SKM-1 treated with dmso at 0.1 percent for 144 hours (cell line): ENCODE results near the gene UFM1.
"Not testable (repeated sequence)": the region's sequence is repeated elsewhere in the genome, so short reads cannot be mapped to it uniquely, and the experiment has no call there.

ENCODE experiments used
- DNase-seq: peaks from one replicate; lab custom pipeline; 2025; ENCODE audit not compliant: unreplicated experiment; lab: John Stamatoyannopoulos, UW

UFM1 gene

DNA sequence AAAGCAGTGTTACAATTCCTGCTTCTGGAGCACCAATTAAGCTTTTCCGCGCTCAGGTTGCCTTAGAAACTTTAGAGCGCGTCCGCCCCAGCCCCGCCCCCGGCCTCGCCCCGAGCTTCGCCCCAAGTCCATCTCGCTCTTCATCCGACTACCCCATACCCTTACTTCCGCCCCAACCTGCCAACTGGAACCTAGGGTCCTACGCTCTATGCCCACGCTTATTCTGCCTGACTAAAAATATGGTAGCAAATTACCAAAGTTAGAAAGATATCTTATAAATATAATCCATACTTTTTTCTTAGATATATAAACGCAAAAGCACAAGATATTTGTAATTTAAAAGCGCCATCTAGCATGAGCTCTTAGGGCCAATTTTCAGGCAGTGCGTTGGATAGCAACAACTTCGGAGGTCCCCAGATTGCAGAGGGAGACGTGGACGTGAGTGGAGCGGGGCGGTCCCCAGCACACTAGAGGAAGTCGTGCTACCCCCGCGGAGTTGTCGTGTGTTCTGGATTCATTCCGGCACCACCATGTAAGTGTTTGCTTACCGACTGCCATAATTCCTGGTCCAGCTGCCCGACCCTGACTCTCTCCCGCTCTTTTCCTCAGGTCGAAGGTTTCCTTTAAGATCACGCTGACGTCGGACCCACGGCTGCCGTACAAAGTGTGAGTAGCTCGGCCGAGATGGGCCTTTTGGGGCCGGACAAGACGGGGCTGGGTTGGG lies at the start of gene UFM1:
TSS of gene UFM1 (plus strand) at position 462 of the 724 bp plus-strand sequence. CDS start at position 531, 69 bp downstream.
- peak; percentile 95 for DNase-seq

DNA sequence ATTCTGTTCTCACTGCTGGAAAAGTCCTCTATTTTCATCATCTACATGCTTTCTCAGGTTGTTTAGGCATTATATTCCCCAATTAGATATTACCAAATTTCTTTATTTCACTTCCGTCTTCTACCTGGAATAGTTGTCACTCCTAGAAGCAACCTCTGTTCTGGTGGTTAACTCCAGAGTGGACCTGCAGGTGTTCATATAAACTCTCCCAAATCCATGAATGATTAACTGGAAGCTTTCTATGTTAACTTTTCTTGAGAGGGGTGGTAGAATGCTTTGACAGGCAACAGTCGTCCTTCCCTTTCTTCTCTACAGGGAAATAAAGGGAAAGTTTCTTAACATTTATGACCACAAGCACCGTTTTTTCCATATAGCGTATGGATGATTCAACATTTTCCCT lies 48.4 kb upstream of the UFM1 start:
- DNase-seq, result no peak

DNA sequence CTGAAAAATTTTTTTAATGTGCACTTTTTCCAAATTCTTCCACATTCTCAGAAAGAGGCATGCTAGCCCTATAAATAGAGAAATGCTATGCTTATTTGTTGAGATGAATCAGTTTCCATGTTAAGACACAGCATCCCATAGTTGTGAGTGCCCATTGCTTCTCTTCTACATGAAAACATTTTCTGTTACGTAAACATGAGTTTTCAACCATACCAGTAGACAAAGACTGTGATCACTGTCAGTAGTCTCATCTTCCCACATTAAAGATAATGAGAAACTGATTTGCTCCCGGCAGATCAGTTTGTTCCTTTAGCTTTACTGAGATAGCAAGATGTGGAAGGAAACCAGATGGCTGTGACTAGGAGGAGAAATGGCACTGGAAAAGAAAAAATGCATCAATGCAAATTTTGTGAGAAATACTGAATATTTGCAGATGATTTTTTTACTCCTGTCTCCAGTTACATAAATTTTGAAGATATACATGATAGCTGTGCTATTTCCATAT lies 45.8 kb upstream of the UFM1 start:
- DNase-seq, result no peak

DNA sequence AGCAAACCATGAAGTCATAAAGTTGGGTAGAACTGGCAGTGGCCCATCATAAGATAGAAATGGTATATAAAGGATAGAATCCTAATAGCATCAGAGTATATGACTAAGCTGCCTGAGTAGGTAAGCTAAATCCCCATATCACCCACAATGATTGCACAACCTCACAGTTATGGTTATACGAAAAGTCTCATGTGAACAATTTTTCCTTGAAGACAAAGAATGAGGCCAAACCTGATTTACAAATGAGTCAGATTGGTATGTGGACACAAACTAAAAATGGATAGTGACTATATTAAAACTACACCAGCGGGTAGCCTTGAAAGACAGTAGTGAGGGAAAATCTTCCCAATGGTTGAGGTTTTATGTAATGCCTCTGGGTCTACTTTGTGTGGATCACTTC lies 40.9 kb upstream of the UFM1 start:
- no peak for DNase-seq

DNA sequence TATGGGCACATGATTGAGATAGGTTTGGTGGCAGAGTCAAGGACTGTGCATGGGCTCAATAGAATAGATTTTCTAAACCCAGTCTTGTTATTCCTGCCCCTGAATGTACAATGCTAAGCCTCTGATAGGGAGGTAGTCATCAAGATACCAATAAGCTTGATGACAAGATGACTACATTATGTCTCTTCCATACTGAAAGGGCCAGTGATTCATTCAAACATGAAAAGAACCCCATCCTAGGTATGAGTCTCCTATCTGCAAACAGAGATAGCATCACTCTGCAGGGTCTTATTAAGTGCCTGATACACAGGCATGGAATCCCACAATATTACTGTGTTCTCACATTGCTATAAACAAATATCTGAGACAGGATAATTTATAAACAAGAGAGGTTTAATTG lies 40.3 kb upstream of the UFM1 start:
- no peak for DNase-seq

DNA sequence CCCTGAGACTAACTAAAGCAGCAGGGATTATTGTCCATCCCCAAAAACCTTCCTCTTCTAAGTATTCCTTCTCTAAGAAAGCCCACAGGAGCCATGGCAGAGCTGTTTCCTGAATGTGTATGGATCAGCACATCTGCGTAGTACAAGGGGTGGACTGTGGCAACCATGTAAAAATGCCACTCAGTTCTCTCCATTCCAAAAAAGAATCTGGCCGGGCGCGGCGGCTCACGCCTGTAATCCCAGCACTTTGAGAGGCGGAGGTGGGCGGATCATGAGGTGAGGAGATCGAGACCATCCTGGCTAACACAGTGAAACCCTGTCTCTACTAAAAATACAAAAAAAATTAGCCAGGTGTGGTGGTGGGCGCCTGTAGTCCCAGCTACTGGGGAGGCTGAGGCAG lies 38.5 kb upstream of the UFM1 start:
- DNase-seq, result not testable (repeated sequence)

DNA sequence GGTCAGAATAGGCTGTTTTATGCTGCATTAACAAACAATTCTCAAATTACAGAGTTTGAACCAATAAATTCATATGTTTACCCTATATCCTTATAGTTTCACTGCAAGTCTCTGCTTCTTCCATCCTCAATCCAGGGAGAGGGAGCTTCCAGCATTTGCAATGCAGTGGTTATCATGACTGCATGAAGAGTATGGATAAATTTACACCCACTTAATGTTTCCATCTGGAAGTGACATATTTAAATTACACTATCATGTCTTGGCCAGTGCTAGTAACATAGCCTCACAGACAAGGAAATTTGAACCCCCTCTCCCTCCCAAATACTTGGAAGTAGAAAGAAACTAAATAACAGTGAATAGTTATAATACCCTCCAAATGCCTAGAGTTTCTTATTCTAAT lies 33.5 kb upstream of the UFM1 start:
- no peak for DNase-seq

DNA sequence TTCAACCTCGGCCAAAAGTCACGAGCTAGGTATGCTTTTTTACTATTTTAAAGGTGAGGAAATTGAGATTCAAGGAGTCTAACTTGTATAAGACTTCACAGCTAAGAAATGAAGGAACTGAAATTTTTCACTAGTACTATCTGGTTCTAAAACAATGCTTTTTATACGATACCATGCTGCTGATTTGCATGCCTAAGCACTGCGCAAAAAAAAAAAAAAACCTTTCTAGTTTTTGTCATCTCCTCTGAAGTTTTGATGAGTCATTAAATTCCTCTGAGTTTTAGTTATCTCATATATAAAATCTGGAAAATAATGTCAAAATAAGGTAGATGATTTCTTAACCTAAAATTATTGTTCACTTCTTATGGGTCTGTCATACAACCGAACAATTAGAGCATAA lies 28.0 kb upstream of the UFM1 start:
- DNase-seq, result no peak

DNA sequence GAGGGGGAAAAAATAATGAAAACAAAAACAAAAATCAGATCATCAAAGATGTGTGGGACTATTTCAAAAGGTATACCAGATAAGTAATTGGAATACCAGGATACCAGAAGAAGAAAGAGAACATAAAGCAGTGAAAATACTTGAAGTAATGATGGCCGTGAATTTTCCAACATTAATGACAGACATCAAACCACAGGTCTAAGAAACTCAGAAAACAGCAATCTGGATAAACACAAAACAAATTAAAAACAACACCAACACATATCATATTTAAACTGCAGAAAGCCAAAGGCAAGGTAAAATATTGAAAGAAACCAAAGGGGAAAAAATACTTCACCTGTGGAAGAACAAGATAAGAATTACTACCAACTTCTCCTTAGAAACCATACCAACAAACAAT lies 24.2 kb upstream of the UFM1 start:
- DNase-seq, result no peak

DNA sequence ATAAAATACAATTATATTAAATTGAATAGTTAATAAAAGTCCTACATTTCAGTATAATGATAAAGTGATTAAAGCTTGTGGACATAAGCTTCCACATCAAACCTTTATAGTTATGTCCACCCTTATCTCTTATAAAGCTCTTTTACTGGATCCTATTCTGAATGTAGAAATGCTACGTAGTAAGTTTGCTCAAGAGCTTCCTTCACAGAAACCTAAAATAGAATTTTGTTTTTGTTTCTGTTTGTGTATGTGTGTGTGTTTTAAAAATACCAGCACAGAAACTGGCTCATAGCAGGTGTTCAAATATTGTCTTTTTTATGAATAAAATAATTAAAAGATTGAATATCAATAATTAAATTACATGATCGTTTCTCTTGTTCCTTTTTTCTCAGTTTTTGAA lies 21.0 kb upstream of the UFM1 start:
- no peak for DNase-seq

DNA sequence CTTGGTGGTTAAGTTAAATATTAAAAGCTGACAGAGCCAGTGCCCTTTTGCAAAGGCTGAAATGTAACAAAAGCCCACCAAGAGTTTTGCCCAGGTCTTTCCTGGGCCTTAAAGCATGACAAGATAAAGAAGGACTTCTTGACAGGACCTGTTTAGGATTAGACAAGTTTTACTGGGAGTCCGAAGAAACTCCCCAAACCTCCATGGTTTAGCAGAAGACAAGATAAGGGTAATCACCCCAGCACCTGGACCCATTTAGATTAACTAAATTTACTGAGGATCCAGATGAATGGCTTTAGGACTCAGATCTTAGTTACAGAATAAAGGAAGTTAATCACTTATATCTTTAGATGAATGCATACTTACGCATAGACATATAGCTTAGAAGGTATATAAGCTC lies 14.8 kb upstream of the UFM1 start:
- DNase-seq, result no peak

DNA sequence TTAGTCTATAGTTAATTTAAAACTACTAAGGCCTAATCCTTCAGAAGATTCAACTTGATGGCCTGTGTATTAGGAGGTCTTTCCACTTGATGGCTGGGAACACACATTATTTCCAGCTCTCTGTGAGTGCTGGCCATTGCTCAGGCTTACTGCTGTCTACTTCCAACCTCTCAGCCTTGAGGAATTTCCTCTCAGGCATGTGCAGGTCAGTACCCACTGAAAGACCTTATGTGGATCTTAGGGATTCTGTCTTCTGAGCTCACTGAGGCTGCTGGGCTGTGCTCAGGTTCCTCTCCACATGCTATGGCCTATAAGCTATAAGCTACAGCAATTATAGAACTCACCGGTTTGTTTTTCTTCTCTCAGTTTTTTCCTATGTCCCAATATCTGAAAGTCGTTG lies 11.6 kb upstream of the UFM1 start:
- DNase-seq, result no peak

DNA sequence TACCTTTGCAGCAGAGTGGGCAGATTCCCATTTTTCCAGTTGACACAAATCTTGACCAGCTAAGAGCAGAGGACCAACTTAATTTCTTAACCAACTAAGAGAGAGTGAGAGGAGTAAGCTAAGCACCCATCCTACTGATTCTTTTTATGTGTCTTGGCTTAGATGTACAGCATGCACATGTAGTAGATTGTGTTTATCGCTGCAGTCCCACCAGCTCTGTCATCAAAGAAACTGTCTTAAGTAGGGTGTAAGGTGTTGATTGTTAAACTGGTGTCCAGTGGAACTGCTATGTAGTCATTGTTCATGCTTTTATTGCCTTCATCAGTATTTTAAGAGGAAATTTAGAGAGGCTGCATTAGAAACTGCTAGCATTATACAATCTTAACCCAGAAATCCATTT lies 9.0 kb upstream of the UFM1 start:
- no peak for DNase-seq

DNA sequence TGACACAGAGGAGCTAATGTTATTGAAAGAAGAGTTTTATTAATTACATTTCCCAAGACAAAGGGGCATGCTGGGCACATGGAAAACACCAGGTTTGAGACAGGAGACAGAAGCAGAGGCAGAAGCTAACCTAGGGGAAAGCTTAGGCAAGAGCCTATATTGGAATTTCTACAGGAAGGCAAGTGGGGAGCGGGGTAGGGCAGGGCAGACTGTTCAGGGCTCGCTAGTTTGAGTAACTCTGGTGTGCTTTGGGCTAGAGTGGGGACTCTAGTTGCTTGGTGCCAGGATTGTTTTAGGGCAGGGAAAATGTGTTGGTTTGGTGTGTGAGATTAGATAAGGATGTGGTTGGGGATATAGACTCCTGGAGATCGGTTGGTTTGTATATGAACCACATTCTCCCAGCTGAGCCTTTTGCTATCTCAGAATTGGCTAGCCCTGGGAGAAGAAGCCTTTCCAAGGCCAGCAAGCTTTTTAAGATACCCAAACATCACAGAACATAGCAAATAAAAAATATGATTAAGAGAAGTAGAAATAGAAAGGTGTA lies 8.4 kb upstream of the UFM1 start:
- DNase-seq, result no peak

DNA sequence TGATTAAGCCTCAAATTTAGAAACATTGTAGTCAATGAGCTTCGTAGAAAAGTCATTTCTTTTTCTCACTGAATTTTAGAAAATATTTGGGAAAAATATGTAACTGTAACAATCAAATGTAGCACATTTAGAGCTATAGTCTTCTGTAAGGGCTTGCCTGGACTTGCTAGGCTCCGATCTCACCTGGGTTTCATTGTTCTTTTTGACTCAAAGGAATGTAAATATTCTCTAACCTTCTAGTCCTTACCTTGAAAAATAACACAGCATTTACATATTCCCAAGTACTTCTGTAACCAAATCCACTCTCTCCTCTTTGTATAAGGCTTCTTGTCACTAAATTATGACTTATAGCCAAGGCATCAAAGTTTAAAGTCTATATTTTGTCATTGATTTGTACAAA lies 2.9 kb upstream of the UFM1 start:
- no peak for DNase-seq

DNA sequence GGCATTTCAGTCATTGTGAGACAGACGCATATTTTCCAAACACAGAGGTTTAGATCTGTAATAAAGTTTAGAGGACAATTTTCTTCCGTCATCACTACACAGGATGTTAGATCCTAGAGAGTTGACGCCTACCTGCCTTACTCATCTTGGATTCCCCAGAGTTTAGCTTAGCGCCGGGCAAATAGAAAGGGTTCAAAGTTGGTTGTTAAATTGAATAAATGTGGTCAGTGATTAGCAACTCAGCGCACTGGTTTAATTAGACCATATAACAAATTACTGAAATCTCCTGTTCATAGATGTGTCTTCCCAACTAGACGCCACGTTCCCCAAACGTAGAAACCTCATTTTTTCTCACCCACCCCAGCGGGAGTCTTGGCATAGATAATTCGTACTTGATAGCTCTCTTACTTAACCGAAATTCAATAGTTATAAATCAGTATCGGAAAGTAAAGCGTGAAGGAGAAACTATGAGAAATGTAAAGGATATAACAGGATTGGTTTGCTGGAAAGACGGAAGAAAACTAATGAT lies 726 bp upstream of the UFM1 start:
- peak; percentile 34 for DNase-seq

DNA sequence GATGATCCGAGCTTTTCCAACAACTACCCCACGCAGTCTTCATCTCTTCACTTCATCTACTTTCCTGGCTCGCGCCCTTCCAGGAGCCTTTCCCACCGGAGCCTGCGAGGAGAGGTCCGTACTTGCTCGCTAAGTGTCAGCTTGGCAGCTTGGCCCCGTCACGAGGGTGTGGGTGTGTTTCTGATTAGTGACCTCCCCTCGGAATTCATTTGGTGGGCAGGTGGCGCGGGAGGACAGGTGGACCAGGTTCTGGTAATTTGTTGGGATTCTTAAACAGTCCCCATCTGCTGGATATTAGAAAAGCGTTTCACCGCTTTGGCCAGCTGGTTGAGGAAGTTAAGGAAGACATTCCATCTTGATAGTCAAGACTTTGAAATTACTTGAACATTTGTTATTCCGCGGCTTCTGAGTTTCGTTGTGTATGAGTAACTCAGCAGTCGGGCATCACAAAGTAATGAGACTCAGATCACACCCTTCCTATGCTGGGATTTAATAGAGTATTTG lies 515 bp downstream of the UFM1 start:
- DNase-seq, result peak; percentile 30

DNA sequence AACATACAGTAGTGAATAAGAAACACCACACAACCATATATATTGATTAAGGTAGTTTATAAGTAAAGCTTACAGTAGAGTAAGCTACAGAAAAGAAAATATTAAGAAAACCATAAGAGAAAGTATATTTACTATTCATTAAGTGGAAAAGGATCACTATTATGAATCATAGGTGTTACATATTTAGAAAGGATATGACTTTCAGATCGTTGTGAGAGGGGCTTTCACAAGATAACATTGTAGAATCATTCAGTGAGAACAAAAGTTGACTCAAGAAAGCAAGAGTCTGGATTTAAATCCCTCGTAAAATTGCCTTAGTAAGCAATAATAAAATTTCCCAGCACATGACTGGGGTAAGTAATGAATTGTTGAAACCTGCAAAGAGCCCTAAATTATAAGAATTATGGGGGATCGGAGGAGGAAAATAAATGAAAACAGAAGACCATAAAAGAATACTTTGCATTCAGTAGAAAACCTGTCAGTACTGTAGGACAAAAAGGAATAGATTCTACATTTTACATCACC lies 6.0 kb downstream of the UFM1 start:
- DNase-seq, result no peak

DNA sequence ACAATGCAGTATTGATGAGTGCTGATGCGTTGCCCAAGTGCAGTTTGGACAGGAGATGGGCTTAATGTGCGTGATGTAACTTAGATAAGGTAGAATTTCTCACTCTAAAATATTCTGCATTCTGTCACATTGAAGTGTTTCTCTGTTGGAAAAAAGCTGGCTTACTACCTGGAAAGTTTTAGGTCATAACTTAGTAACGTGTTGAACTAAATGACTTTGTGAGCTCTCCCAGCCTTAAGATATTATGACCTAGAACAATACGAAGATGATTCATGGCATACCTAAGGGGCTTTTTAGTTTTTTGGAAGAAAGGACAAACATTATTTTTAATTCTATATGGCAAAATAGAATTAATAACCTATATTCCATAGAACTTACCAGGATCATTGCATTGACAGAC lies 9.0 kb downstream of the UFM1 start:
- no peak for DNase-seq

DNA sequence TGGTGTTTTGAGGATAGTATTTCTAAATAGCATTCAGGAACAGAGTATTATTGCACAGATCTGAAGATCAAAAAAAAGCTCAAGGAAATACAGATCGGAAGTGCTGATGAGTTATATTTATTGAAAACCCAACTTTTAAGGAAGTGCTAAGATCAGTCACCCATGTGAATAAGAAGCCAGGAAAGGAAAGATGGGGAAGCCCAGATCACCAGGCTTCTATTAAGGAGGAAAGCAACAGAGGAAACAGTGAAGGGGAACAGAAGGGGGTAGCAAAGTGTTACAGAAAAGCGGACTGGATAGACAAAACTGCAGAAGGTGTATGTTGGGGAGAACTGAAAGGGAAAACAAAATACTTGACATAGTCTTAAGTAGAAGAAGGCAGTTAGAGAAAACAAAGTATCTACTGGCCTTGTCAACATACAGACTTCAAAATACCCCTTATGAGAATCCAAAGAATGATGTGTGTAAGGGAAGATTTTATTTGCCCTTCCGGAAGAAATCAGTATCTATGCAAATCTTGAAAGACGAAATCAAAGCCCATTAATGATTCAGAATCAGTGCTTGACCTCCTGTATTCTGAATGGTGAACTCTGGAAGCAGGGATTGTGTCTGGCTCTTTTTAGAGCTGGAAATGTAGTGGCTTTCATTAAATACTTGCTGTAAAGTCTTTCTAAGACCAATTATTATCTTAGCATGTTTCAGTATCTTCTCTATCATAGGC lies 12.1 kb downstream of the UFM1 start:
- DNase-seq, result no peak

DNA sequence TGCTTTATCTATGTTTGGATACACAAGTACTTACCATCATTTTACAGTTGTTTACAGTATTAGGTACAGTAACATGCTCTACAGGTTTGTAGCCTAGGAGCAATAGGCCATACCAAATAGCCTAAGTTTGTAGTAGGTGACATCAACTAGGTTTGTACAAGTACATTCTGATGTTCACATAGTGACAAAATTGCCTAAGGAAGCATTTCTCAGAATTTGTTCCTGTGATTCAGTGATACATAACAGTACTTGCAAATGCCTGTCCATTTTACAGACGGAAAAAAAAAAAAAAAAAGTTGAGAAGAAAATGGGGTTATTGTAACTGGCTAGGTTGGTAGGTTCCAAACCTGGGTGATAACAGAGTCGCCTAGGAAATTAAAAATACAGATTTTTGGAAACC lies 13.6 kb downstream of the UFM1 start:
- no peak for DNase-seq

DNA sequence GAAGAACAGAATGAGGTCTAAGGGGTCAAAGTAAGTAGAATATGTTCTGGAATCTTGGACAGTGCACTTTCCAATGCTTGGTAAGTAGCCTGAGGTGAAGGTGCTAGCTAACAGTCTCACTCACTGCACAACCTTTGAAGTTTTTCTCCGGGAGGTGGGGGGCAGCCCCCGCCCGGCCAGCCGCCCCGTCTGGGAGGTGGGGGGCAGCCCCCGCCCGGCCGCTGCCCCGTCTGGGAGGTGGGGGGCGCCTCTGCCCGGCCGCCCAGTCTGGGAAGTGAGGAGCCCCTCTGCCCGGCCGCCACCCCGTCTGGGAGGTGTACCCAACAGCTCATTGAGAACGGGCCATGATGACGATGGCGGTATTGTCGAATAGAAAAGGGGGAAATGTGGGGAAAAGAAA lies 14.1 kb downstream of the UFM1 start:
- DNase-seq, result not testable (repeated sequence)
